H1 (cell line): ENCODE results near the gene PRPF6.

ENCODE experiments used
- POLR2AphosphoS5 ChIP-seq: IDR thresholded peaks from 2 replicates; pipeline ENCODE4 v1.6.1; 2011; ENCODE audit warnings: low read depth, low read length
- SRF ChIP-seq: IDR thresholded peaks from 2 replicates; pipeline ENCODE4 v1.6.1; 2011; ENCODE audit warnings: mild to moderate bottlenecking, low read depth, low read length, moderate library complexity
- TF ChIP-seq, protein P1 (sequence below), 3 experiments: IDR thresholded peaks; 1 replicate in 2 of 3; 2 replicates in 1 of 3; pipeline versions ENCODE4 v1.5.1 to v1.6.1; 2011; ENCODE audit warnings: low read length in 3 of 3, mild to moderate bottlenecking in 3 of 3, inconsistent platforms in 2 of 3, low read depth in 1 of 3, moderate library complexity in 1 of 3; ENCODE audit not compliant: insufficient read depth in 1 of 3; ENCODE audit errors: control extremely low read depth in 1 of 3
- TF ChIP-seq, protein P2 (sequence below): IDR thresholded peaks from 2 replicates; pipeline ENCODE4 v1.6.1; 2011; ENCODE audit warnings: low read length, improper control_type of control experiment

DNA sequence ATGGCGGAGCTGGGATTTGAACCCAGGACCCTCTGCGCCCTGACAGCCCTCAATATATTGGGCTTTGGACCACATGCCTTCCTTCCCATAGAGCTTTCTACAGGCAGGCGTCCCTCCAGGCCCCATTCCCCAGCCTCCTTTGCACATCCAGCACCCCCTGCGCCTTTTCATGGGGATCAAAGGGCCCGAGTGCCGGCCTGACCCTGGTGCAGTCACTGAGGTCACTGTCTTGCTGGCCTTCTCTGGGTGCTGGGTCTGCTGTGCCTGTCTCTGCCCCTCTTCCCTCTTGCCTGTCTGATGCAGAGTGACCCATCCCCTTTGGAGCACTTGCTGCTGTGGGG is 100.7 kb downstream of the PRPF6 start:
- TF ChIP-seq, protein P1, sequence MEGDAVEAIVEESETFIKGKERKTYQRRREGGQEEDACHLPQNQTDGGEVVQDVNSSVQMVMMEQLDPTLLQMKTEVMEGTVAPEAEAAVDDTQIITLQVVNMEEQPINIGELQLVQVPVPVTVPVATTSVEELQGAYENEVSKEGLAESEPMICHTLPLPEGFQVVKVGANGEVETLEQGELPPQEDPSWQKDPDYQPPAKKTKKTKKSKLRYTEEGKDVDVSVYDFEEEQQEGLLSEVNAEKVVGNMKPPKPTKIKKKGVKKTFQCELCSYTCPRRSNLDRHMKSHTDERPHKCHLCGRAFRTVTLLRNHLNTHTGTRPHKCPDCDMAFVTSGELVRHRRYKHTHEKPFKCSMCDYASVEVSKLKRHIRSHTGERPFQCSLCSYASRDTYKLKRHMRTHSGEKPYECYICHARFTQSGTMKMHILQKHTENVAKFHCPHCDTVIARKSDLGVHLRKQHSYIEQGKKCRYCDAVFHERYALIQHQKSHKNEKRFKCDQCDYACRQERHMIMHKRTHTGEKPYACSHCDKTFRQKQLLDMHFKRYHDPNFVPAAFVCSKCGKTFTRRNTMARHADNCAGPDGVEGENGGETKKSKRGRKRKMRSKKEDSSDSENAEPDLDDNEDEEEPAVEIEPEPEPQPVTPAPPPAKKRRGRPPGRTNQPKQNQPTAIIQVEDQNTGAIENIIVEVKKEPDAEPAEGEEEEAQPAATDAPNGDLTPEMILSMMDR (IDR thresholded peaks at IDR 0.05; ENCODE audit: control extremely low read depth in 1 of 3, insufficient read depth in 1 of 3, low read depth in 1 of 3, low read length in 3 of 3), result no peak
- TF ChIP-seq POLR2AphosphoS5 (no peak), SRF (no peak)
- TF ChIP-seq, protein P2, sequence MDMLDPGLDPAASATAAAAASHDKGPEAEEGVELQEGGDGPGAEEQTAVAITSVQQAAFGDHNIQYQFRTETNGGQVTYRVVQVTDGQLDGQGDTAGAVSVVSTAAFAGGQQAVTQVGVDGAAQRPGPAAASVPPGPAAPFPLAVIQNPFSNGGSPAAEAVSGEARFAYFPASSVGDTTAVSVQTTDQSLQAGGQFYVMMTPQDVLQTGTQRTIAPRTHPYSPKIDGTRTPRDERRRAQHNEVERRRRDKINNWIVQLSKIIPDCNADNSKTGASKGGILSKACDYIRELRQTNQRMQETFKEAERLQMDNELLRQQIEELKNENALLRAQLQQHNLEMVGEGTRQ, result no peak
